HFF-Myc (cell line): ENCODE data around the gene PHRF1.

Experiments
- DNase-seq: peaks from one replicate; pipeline ENCODE4 v3.0.0-alpha.2; 2011; ENCODE audit warnings: low read depth; ENCODE audit errors: extremely low read depth
- H3K4me3 ChIP-seq: replicated peaks from 2 replicates; pipeline ENCODE4 v1.5.1; 2011; ENCODE audit warnings: low read depth, mild to moderate bottlenecking, control low read depth, low read length
- TF ChIP-seq, protein P1 (sequence below): IDR thresholded peaks from 2 replicates; pipeline ENCODE4 v1.5.1; 2012; ENCODE audit warnings: mild to moderate bottlenecking, low read depth, low read length, control low read depth; ENCODE audit errors: missing control alignments

PHRF1 gene

DNA sequence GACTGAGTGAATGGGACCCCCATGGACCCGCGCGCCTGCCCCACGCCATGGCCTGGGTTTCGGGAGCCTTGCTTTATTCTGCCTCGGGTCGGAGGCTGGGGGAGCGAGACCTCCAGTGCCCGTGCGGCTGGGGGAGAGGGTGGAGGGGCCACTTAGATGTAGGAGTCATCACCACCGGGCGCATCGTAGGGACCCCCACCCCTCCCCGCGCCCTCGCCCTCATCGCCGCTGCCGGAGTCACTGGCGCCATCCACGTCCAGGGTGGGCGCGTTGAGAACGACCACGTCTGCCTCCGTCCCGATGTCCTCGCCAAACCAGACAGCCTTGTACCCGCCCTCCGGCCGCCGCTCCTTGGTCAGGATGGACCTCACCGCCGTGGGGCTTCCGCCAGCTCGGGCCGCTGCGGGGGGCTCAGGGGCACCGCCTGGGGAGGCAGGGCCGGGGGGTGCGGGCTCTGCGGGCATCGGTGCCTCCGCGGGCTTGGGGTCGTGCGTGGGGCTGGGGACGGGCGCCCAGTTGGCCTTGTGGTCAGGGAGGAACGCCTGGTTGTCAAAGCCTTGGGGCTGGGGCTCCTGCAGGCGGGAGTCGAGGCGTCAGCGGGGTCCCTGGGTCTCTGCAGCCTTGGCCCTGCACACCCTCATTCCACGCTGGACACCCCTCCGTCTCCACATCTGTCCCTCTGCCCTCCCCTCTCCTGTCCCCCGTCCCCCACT, 41.1 kb downstream of the PHRF1 start:
- TF ChIP-seq, protein P1, sequence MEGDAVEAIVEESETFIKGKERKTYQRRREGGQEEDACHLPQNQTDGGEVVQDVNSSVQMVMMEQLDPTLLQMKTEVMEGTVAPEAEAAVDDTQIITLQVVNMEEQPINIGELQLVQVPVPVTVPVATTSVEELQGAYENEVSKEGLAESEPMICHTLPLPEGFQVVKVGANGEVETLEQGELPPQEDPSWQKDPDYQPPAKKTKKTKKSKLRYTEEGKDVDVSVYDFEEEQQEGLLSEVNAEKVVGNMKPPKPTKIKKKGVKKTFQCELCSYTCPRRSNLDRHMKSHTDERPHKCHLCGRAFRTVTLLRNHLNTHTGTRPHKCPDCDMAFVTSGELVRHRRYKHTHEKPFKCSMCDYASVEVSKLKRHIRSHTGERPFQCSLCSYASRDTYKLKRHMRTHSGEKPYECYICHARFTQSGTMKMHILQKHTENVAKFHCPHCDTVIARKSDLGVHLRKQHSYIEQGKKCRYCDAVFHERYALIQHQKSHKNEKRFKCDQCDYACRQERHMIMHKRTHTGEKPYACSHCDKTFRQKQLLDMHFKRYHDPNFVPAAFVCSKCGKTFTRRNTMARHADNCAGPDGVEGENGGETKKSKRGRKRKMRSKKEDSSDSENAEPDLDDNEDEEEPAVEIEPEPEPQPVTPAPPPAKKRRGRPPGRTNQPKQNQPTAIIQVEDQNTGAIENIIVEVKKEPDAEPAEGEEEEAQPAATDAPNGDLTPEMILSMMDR, result no peak
- no peak overlapping the region for H3K4me3 ChIP-seq
- no peak for DNase-seq

DNA sequence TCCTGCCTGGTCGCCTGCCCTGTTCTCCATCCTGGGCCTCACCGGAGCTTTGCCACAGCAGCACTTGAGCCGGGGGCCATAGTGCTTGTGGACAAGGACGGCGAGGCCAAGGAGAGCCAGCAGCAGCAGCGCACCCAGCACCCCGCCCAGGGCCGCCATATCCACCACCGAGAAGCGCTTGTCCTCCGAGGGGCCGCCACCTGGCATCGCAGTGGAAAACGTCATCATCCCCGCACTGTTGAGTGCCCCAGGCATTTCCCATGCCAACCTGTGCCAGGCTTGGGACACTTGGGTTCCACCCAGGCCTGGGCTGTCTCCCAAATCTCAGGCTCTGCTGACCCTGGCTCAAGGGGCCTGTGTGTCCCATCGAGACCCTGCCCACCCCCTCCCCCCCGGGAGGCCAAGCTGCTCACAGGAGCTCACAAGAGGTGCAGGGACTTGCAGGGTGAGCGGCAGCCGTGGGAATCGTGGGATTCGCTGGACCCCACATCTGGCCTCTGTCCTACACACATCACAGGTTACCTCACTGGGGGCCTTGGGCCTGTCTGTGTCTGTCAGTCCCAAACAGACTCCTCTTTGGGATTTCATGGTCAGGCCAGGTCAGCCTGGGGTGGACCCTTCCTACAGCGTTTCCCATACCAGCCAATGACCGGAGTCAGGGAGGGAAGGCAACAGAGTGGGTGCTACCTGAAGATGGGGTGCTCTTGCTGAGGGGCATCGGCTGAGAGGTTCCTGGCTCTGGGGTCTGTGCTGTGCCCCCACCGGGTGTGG, 41.8 kb downstream of the PHRF1 start:
- DNase-seq, result no peak
- H3K4me3 ChIP-seq, result no peak overlapping the region
- TF ChIP-seq, protein P1, result no peak

DNA sequence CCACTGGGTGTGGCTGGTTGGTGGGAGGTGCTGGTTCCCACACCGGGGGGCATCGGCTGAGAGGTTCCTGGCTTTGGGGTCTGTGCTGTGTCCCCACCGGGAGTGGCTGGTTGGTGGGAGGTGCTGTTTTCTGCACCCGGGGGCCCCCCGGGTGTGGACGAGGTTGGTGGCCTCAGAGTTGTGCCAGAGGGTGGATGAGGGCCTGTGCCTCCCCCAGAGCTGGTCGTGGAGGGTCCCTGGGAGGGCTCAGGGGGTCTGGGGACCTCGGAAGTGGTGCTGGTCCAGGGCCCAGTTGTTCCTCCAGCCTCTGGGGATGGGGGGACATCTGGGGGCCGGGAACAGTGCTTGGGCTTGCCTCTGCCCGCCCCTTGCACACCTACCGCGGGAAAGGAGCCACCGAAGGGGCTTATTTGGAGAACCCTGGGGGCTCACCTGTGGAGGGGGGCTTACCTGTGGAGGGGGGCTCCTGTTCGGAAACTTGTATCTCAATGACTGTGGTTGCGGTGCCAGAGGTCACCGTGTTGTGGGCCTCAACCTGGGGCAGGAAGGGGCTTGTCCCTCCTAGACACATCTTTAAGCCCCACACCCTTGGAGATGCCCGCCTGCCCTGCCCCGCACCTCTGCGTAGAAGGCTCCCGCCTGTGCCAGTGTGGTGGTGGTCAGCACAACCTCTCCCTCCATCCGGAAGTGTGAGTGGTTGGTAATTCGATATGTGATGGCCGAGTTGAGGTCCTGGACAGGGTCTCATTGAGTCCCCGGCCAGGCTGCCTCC, 42.8 kb downstream of the PHRF1 start:
- TF ChIP-seq, protein P1, result no peak

DNA sequence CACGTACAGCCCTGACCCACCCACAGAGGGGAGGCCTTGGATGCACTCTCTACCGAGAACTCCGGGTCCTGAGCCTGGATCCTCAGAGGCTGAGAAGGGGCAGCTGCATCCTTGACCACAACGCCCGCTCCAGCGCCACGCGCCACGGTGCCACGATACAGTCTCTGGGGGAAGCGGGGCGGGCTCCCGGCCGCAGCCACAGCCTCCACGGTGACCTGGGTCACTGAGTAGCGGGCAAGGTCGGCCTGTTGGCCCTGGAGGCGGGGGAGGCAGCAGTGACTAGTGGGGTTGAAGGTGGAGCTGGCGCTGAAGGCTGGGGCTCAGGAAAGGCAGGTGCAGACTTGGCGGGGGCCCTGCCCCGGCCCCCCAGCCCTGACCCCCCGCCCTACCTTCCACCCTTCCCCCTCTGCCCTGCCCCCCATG, 43.4 kb downstream of the PHRF1 start:
- DNase-seq, result no peak
- H3K4me3 ChIP-seq, result no peak overlapping the region
- TF ChIP-seq, protein P1, result no peak

More for the DNA sequence above, 42.8 kb downstream of the PHRF1 start:
- H3K4me3 ChIP-seq, result no peak overlapping the region
- no peak for DNase-seq

DNA sequence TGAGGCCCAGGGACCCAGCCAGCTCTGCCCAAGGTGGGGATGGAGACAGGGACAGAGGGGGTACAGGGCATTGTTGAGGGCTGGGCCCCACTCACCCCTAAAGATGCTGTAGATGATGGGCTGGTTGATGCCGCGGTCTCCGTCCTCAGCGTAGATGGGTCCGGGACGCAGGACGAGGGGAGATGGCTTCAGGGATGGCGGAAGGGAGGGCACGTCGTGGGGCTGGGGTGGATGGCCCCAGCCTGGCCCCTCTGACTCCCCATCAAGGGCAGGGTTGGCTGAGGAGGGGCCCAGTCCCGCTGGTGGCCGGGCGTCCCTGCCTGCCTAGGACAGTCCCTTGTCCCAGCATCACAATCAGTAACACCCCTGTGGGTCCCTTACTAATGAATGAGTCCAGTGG, 43.9 kb downstream of the PHRF1 start:
- H3K4me3 ChIP-seq, result no peak overlapping the region
- DNase-seq, result no peak
- TF ChIP-seq, protein P1, result no peak

DNA sequence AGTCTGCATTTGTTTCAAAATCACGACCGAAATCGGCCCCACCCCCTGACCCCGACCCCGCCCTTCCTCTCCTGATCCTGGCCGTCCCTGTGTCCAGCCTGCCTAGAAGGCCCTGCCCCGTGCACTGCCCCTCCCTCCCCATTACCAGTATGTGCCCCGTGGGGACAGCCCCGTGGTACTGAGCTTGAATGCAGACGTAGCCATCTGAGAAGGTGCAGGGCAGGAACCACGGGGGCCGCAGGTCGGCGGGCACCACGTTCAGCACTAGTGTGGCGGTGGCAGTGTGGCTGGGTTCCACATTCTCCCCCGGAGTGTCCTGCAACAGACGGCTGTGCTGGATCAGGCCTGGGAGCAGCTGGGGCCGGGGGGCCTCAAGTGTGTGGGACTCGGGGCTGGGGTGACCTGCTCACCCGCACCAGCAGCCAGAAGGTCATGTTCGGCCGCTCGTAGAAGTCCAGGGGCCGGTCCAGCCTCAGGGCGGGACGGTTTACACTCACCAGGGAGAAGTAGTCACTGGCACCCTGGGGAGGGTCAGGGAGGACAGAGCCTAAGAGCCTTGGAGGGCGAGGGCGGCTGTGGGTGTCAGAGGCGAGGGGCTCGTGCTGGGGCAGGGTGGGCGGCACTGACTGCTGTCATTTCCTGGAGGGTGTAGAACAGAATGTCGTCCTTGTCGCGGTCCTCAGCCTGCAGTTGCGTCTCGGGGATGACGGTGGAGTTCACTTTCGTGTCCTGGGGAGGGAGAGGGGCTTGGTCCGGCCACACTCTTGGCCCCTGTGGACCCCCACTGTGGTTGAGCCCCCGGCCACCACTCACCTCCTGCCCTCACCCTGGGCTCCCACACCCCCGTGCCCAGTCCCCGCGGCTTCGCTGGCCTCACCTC, 44.9 kb downstream of the PHRF1 start:
- TF ChIP-seq, protein P1, result no peak
- no peak for DNase-seq
- H3K4me3 ChIP-seq, result no peak overlapping the region
